ENCODE data around the gene MRC1. TPM values are rescaled to one million over a fixed set of nuclear protein-coding genes. Genes with fewer than 3 reads are reported as not detected.

MRC1 gene
- total and polyA plus RNA-seq, 2 experiments from 2014 or later, result not detected

DNA sequence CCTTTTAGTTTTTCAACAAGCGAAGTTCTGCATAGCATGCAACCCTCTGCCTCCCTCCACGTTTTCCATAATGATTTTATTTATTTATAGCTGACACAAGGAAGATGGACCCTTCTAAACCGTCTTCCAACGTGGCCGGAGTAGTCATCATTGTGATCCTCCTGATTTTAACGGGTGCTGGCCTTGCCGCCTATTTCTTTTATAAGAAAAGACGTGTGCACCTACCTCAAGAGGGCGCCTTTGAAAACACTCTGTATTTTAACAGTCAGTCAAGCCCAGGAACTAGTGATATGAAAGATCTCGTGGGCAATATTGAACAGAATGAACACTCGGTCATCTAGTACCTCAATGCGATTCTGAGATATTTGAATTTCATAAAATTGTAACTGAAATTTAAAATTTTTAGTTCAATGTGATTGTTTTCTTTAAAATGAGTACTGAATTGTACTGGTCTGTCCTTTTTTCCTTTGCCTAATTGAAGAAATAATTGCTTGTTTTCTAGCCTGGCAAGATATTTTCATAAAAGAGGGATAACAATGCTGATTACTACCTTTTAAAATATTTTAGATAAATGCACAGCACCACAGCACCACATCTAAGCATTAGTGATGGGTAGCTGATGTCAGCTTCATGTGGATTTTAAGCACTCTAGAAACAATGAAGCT, 101.1 kb downstream of the MRC1 start:
- no peak overlapping the region for H3K4me2 ChIP-seq (ENCODE audit: unreplicated experiment)
- no peak overlapping the region for H3K9ac ChIP-seq
- no peak overlapping the region for H3K27ac ChIP-seq
- H3K9me2 ChIP-seq (ENCODE audit: insufficient read depth), result no peaks in the 10 kb centered on the region
- no peaks in the 10 kb centered on the region for H4K20me1 ChIP-seq (ENCODE audit: insufficient read depth)
- TF ChIP-seq EZH2phosphoT487 (IDR thresholded peaks at IDR 0.05; ENCODE audit: insufficient read depth, low read depth) (no peak), EZH2 (IDR thresholded peaks at IDR 0.05; ENCODE audit: insufficient read depth, poor library complexity, severe bottlenecking) (no peak)
- peaks cover 7% of the 10 kb centered on the region for H3K4me1 ChIP-seq (ENCODE audit: insufficient read depth)
- no peaks in the 10 kb centered on the region for H3K36me3 ChIP-seq (ENCODE audit: low read depth)
- no peaks in the 10 kb centered on the region for H3K79me2 ChIP-seq (ENCODE audit: insufficient read depth)
- 13 to 14% methylated on average over 12 of the region's 12 CpGs for WGBS, 2 experiments (ENCODE audit: low coverage in 1 of 2, low lambda C conversion rate in 2 of 2, missing lambda C conversion rate in 2 of 2)
- H3K9me3 ChIP-seq (ENCODE audit: low read depth), result no peaks in the 10 kb centered on the region
- no peak overlapping the region for H3K4me3 ChIP-seq
- 0 out of 2 replicates have a peak, but pooled peaks cover under 1% of the 10 kb centered on the region for H3F3A ChIP-seq (ENCODE audit: insufficient read depth)
- peak; percentile 80 for DNase-seq
- H3K27me3 ChIP-seq (replicated peaks; ENCODE audit: insufficient read depth), result no peaks in the 10 kb centered on the region
- H2AFZ ChIP-seq, result peak overlapping the region; percentile 63
- in situ Hi-C loops (cut with MboI), result loop anchor here (10.0 kb wide), 1 partner anchor 195 kb away; no protein-coding TSS in a partner anchor

DNA sequence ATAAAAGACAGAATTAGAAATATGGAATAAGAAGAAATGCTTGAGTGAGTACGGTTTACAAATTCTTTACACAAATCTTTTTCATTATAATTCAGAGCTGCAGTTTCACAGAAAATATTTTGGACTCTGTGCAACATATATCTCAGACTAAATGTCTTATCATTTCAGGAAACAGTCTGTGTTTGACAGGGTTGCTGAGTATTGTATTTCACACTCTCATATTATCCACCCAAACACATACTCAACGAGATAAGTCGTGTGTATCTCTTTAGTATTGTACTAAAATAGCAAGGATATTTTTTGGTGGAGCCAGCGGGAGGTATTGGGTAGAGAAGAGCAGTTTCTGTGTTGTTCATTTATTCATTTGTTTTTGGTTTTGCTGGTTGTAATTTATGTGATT, 103.6 kb downstream of the MRC1 start:
- Histone ChIP-seq H3K27me3 (replicated peaks; ENCODE audit: insufficient read depth) (no peaks in the 10 kb centered on the region), H3K79me2 (ENCODE audit: insufficient read depth) (no peaks in the 10 kb centered on the region), H3K4me1 (ENCODE audit: insufficient read depth) (no peaks in the 10 kb centered on the region), H4K20me1 (ENCODE audit: insufficient read depth) (no peaks in the 10 kb centered on the region), H3K9ac (no peak overlapping the region), H3K36me3 (ENCODE audit: low read depth) (no peaks in the 10 kb centered on the region), H3K9me3 (ENCODE audit: low read depth) (no peaks in the 10 kb centered on the region), H3K9me2 (ENCODE audit: insufficient read depth) (no peaks in the 10 kb centered on the region), H3F3A (ENCODE audit: insufficient read depth) (no peaks in the 10 kb centered on the region), H2AFZ (no peak overlapping the region), H3K4me2 (ENCODE audit: unreplicated experiment) (no peak overlapping the region), H3K27ac (no peak overlapping the region), H3K4me3 (no peak overlapping the region)
- 52 to 58% methylated on average over 4 of the region's 4 CpGs for WGBS, 2 experiments (ENCODE audit: low coverage in 1 of 2, low lambda C conversion rate in 2 of 2, missing lambda C conversion rate in 2 of 2)
- DNase-seq, result no peak
- in situ Hi-C loops (cut with MboI), result loop anchor here (10.0 kb wide), 1 partner anchor 192 kb away; no protein-coding TSS in a partner anchor
- no peak for TF ChIP-seq EZH2phosphoT487 (IDR thresholded peaks at IDR 0.05; ENCODE audit: insufficient read depth, low read depth)
- TF ChIP-seq EZH2 (IDR thresholded peaks at IDR 0.05; ENCODE audit: insufficient read depth, poor library complexity, severe bottlenecking), result no peak

- H3K27me3 ChIP-seq (replicated peaks; ENCODE audit: insufficient read depth), result no peaks in the 10 kb centered on the region
- no peaks in the 10 kb centered on the region for H3K9me3 ChIP-seq (ENCODE audit: low read depth)
- no peak overlapping the region for H3K4me2 ChIP-seq (ENCODE audit: unreplicated experiment)
- DNase-seq, result no peak
- whole genome bisulfite sequencing, 2 experiments (ENCODE audit: low coverage in 1 of 2, low lambda C conversion rate in 2 of 2, missing lambda C conversion rate in 2 of 2), result 68 to 69% methylated on average over 5 of the region's 5 CpGs
- H3K4me1 ChIP-seq (ENCODE audit: insufficient read depth), result no peaks in the 10 kb centered on the region
- no peaks in the 10 kb centered on the region for H3K9me2 ChIP-seq (ENCODE audit: insufficient read depth)
- no peaks in the 10 kb centered on the region for H4K20me1 ChIP-seq (ENCODE audit: insufficient read depth)
- TF ChIP-seq EZH2 (IDR thresholded peaks at IDR 0.05; ENCODE audit: insufficient read depth, poor library complexity, severe bottlenecking), result no peak
- TF ChIP-seq EZH2phosphoT487 (IDR thresholded peaks at IDR 0.05; ENCODE audit: insufficient read depth, low read depth), result no peak
- H3K27ac ChIP-seq, result no peak overlapping the region
- H2AFZ ChIP-seq, result no peak overlapping the region
- H3K79me2 ChIP-seq (ENCODE audit: insufficient read depth), result no peaks in the 10 kb centered on the region
- H3K9ac ChIP-seq, result no peak overlapping the region
- no peaks in the 10 kb centered on the region for H3K36me3 ChIP-seq (ENCODE audit: low read depth)
- in situ Hi-C loops (cut with MboI), result loop anchor here (10.0 kb wide), 1 partner anchor 191 kb away; no protein-coding TSS in a partner anchor
- H3K4me3 ChIP-seq, result no peak overlapping the region
- no peaks in the 10 kb centered on the region for H3F3A ChIP-seq (ENCODE audit: insufficient read depth)
Observed at GRCh38 chr10:17913604-17914003, 104.5 kb downstream of the MRC1 start.

- H3K9me2 ChIP-seq (ENCODE audit: insufficient read depth), result no peaks in the 10 kb centered on the region
- no peaks in the 10 kb centered on the region for H3K79me2 ChIP-seq (ENCODE audit: insufficient read depth)
- no peaks in the 10 kb centered on the region for H3K27me3 ChIP-seq (replicated peaks; ENCODE audit: insufficient read depth)
- no peak for DNase-seq
- no peaks in the 10 kb centered on the region for H3K9me3 ChIP-seq (ENCODE audit: low read depth)
- 79 to 86% methylated on average over 5 of the region's 5 CpGs for WGBS, 2 experiments (ENCODE audit: low coverage in 1 of 2, low lambda C conversion rate in 2 of 2, missing lambda C conversion rate in 2 of 2)
- in situ Hi-C loops (cut with MboI), result loop anchor here (10.0 kb wide), 1 partner anchor 190 kb away; no protein-coding TSS in a partner anchor
- H3K4me1 ChIP-seq (ENCODE audit: insufficient read depth), result no peaks in the 10 kb centered on the region
- H3K27ac ChIP-seq, result no peak overlapping the region
- no peak overlapping the region for H3K9ac ChIP-seq
- H3K36me3 ChIP-seq (ENCODE audit: low read depth), result no peaks in the 10 kb centered on the region
- TF ChIP-seq EZH2phosphoT487 (IDR thresholded peaks at IDR 0.05; ENCODE audit: insufficient read depth, low read depth) (no peak), EZH2 (IDR thresholded peaks at IDR 0.05; ENCODE audit: insufficient read depth, poor library complexity, severe bottlenecking) (no peak)
- H3F3A ChIP-seq (ENCODE audit: insufficient read depth), result no peaks in the 10 kb centered on the region
- no peaks in the 10 kb centered on the region for H4K20me1 ChIP-seq (ENCODE audit: insufficient read depth)
- no peak overlapping the region for H2AFZ ChIP-seq
- no peak overlapping the region for H3K4me2 ChIP-seq (ENCODE audit: unreplicated experiment)
- no peak overlapping the region for H3K4me3 ChIP-seq
Observed at GRCh38 chr10:17914169-17915045, 105.3 kb downstream of the MRC1 start.
